ENCODE measurements around the gene FAM200B. TPM values are rescaled to one million over a fixed set of nuclear protein-coding genes. Genes with fewer than 3 reads are reported as not detected.

The FAM200B gene
- total and polyA plus RNA-seq, 9 donors, result 40.7 to 69.2 (median 55.6) TPM

DNA sequence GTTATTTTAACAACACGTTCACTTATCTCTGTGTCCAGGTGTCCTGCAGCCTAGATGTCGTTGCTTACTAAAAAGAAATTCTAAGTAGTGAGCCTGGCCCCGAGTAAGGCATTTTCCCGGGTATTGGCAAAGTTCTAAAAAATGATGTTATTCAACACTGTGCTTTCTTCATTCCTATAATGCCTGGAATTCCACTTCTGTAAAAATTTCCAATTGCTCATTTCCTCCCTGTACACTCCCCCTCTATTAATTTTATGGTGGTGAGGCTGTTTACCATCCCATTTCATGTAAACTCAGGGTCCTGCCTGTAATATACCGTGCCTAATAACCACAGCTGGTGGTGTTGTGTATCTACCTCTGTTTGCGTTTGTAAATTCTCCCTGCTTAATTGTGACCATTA, 35.5 kb downstream of the FAM200B start:
- Histone ChIP-seq H3K27ac (no peak overlapping the region), H3K4me3 (no peak overlapping the region), H3K4me1 (ENCODE audit: insufficient read depth) (no peaks in the 10 kb centered on the region), H3K27me3 (no peaks in the 10 kb centered on the region), H3K36me3 (no peaks in the 10 kb centered on the region), H3K9me3 (no peaks in the 10 kb centered on the region)
- TF ChIP-seq POLR2A (IDR thresholded peaks at IDR 0.05) (no peak), EP300 (IDR thresholded peaks at IDR 0.05) (no peak)
- TF ChIP-seq, protein P1, sequence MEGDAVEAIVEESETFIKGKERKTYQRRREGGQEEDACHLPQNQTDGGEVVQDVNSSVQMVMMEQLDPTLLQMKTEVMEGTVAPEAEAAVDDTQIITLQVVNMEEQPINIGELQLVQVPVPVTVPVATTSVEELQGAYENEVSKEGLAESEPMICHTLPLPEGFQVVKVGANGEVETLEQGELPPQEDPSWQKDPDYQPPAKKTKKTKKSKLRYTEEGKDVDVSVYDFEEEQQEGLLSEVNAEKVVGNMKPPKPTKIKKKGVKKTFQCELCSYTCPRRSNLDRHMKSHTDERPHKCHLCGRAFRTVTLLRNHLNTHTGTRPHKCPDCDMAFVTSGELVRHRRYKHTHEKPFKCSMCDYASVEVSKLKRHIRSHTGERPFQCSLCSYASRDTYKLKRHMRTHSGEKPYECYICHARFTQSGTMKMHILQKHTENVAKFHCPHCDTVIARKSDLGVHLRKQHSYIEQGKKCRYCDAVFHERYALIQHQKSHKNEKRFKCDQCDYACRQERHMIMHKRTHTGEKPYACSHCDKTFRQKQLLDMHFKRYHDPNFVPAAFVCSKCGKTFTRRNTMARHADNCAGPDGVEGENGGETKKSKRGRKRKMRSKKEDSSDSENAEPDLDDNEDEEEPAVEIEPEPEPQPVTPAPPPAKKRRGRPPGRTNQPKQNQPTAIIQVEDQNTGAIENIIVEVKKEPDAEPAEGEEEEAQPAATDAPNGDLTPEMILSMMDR (IDR thresholded peaks at IDR 0.05), result no peak
- no peak for DNase-seq
- intact Hi-C loops (cut with DNase I), result no loop called here
- WGBS, 3 donors, result 10 to 17% (median 17%) methylated on average over 6 of the region's 6 CpGs

DNA sequence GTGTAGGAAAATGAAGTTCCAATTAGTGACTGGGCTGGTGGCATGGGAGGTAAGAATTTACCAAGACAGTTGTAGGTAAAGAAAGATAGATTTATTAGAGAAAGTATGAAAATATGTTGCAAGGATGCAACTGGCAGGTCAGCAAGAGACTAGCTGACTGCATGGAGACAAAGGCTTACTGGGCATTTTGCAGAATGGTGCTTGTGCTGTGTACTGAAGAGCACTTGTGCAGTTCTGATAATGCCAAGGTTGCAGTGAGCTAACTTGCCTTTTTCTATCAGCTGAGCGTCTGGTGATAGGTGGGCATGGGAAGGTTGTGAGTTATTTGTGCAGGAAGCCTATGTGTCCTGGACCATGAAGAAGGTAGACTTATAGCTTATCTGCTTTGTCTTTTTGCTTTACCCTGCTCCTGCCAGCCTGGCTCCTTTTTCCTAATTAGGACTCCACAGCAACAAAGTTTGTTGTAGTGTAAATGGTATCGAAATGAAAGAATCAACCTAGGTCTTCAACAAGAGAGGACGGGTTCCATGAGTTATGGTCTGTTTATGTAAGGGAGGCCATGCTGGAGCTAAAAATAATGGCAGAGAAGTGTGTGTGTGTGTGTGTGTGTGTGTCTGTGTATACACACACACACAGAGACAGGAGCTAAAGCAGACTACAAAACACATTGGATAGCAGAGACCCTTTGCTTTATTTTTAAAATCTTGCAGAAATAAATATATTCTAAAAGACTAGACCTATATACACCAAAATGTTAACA, 36.2 kb downstream of the FAM200B start:
- TF ChIP-seq, protein P1 (IDR thresholded peaks at IDR 0.05), result no peak
- TF ChIP-seq EP300 (IDR thresholded peaks at IDR 0.05) (no peak), POLR2A (IDR thresholded peaks at IDR 0.05) (no peak)
- no peak overlapping the region for H3K27ac ChIP-seq
- H3K4me3 ChIP-seq, result no peak overlapping the region
- no peaks in the 10 kb centered on the region for H3K27me3 ChIP-seq
- WGBS, 3 donors, result 57 to 70% (median 58%) methylated on average over 3 of the region's 3 CpGs
- H3K36me3 ChIP-seq, result no peaks in the 10 kb centered on the region
- DNase-seq, result no peak
- intact Hi-C loops (cut with DNase I), result no loop called here
- no peaks in the 10 kb centered on the region for H3K9me3 ChIP-seq
- no peaks in the 10 kb centered on the region for H3K4me1 ChIP-seq (ENCODE audit: insufficient read depth)

DNA sequence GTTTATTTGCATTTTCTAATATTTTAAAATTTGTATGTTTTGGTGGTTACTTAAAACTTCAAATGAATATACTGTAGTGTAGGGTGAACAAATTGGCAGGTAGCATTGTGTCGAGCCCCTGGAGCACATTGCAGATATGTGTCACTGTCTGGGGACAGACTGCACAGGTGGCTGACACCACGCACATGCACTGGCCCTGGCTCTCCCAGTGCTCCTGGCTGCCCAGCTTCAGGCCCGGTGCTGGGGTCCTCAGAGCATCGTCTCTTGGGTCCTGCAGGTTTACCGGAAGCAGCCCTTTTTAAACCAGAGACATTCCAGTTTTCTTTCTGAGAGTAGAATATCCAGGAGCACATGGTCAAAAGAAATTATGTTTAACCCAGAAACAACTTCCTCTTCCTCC, 36.8 kb downstream of the FAM200B start:
- H3K4me1 ChIP-seq (ENCODE audit: insufficient read depth), result no peaks in the 10 kb centered on the region
- H3K9me3 ChIP-seq, result no peaks in the 10 kb centered on the region
- DNase-seq, result no peak
- no peak overlapping the region for H3K4me3 ChIP-seq
- intact Hi-C loops (cut with DNase I), result no loop called here
- 80 to 95% (median 91%) methylated on average over 5 of the region's 5 CpGs for WGBS, 3 donors
- TF ChIP-seq, protein P1 (IDR thresholded peaks at IDR 0.05), result no peak
- TF ChIP-seq EP300 (IDR thresholded peaks at IDR 0.05), result no peak
- TF ChIP-seq POLR2A (IDR thresholded peaks at IDR 0.05), result no peak
- no peaks in the 10 kb centered on the region for H3K36me3 ChIP-seq
- no peak overlapping the region for H3K27ac ChIP-seq
- no peaks in the 10 kb centered on the region for H3K27me3 ChIP-seq

DNA sequence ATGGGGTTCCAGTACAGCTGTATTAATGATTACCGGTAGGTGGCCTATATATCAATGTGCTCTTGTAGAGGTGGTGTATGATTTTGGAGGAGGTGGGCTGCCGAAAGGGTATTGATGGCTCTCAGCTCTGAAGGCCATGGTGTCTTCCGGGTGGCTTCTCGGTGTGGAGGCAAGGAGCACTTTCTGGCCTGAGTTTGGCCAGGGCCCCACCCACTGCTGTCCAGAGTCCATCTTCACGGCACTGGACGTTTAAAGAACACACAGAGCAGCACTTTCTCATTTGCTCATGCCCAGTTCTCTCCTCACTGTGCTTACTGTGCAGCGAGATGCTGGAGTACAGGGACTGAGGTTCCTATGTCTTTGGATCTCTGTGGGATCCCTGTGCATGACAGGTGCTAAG, 37.3 kb downstream of the FAM200B start:
- no peak overlapping the region for H3K4me3 ChIP-seq
- intact Hi-C loops (cut with DNase I), result no loop called here
- H3K27me3 ChIP-seq, result no peaks in the 10 kb centered on the region
- TF ChIP-seq POLR2A (IDR thresholded peaks at IDR 0.05) (no peak), EP300 (IDR thresholded peaks at IDR 0.05) (no peak)
- TF ChIP-seq, protein P1 (IDR thresholded peaks at IDR 0.05), result no peak
- no peaks in the 10 kb centered on the region for H3K9me3 ChIP-seq
- H3K36me3 ChIP-seq, result no peaks in the 10 kb centered on the region
- no peak for DNase-seq
- 90 to 95% (median 93%) methylated on average over 7 of the region's 7 CpGs for WGBS, 3 donors
- H3K4me1 ChIP-seq (ENCODE audit: insufficient read depth), result no peaks in the 10 kb centered on the region
- no peak overlapping the region for H3K27ac ChIP-seq
